GM21526 (cell line): ENCODE measurements around the gene FBXO44.

Experiments used
- ATAC-seq: cut with Tn5 transposase; IDR thresholded peaks from one replicate; pipeline ENCODE4 v1.9.1; 2021; ENCODE audit warnings: moderate library complexity; ENCODE audit not compliant: unreplicated experiment, low FRiP score

Gene FBXO44

DNA sequence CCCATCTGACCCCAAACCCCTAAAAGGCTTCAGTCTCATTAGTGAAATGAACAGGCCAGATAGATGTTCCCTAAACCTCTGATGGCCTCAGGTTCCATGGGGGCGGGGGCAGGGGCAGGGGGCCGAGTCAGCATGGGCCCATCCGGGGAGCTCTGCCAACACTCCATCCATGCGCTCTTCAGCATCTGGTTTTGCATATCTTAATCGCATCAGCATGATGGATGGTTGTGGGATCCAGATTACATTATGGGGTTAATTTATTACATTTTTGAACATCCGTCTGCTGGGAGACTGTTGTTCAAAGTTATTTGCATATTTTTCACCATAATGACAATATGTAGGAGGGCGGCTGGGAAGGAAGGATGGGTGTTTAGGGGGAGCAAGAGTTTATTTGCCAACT is 29.4 kb downstream of the FBXO44 start:
- ATAC-seq, result no peak

DNA sequence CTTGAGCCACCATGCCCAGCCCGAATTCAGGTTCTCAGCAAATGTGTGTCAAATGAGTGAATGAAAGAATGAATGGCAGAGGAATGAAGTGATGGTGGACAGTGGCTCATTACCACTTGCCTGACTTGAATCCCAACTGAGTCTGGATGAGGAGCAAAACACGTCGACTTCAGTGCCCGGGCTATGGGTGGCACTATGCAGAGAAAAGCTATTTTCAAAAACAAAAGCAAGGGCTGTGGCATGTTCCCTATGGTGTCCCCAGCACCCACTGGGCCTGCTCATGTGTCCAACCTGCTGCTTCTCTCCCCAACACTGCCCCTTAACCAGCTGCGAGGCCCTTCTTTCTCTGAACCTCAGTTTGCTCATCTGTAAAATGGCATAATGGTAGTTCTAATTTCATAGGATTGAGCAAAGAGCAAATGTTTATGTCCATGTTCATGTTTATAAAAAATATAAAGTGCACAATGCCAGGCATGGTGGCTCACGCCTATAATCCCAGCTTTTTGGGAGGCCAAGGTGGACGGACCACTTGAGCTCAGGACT is 30.6 kb downstream of the FBXO44 start:
- no peak for ATAC-seq

DNA sequence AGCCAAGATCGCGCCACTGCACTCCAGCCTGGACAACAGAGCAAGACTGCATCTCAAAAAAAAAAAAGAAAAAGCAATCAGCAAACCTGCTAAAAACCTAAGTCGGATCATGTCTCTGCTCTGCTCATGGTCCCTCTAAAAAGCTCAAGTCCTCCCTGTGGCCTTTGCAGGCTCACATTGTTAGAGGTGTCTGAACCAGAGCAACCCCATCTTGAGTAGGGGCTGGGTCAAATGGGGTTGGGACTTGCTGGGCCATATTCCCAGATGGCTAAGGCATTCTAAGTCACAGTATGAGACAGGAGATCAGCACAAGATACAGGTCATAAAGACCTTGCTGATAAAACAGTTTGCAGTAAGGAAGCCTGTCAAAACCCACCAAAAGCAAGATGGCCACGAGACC is 33.8 kb downstream of the FBXO44 start:
- ATAC-seq, result no peak

DNA sequence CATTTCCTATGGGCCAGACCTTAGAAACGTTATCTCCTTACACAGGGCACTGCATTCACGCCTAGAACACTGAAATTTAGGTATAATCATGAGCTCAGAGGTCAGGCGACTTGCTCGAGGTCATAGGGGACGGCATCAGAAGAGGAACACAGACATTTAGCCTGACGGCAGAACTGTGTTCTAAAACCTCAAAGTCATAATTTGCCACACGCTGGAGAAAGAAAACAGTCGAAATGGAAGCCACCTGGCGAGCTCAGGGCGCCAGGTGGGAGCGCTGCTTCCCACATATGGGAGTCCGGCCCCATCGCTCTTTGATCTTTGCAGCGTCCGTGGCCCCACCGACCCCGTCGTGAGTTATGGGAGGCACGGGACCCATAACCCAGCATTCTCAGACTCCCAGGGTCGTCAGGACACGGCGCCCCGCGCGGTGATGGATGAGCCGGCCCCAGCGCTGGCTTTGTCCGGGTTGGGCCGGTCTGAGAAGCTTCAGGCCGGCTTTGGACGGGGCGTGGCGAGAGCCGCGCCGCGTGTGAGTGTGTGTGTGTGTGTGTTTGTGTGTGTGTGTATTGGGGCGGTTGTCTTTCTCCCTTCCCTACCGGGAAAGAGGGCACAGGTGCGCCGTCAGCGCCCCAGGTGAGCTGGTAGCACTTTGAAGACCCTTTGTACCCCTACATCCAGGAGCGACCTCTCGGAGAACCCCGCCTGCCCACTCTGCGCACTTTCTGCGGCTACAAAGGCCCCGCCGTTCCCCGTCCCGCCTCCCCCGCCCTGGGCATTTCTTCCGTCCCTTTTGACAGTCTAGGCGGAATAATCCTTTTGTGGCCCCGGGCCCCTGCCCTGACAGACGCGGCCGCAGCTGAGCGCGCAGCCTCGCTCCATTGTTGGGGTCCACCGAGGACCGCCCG is 36.0 kb downstream of the FBXO44 start:
- ATAC-seq, result no peak

DNA sequence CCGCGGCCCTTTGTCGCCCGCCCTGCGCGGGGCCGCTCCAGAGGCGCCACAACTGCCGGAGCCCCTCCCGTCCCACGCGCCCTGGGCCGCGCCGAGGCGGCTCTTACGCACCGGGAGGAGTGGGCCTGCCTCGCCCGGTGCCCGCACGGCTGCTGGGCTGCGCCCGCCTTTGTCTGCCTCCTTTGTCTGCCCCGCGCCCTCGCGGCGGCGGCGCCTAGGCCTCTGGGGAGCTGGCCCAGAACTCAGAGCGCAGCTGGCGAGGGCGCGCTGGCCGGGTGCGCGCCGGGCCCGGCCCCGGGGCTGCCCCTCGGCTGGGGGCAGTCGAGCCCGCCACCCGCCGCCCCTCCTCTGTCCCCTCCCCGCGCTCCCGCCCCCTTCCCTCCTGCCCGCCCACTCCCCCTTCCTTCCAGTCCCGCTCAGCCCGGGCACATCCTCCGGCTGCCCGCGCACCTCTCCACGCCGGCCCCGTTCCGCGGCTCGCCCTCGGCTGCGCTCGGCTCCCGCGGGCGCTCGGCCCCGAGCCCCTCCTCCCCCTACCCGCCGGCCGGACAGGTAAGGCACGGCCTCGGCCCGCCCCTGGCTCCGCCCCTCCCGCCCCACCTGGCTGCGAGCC is 36.7 kb downstream of the FBXO44 start, which contains the start of gene DRAXIN:
Gene DRAXIN, plus strand, starts transcription at position 409 of the 613 bp plus-strand sequence. CDS start 14,549 bp downstream, outside the sequence.
- no peak for ATAC-seq

DNA sequence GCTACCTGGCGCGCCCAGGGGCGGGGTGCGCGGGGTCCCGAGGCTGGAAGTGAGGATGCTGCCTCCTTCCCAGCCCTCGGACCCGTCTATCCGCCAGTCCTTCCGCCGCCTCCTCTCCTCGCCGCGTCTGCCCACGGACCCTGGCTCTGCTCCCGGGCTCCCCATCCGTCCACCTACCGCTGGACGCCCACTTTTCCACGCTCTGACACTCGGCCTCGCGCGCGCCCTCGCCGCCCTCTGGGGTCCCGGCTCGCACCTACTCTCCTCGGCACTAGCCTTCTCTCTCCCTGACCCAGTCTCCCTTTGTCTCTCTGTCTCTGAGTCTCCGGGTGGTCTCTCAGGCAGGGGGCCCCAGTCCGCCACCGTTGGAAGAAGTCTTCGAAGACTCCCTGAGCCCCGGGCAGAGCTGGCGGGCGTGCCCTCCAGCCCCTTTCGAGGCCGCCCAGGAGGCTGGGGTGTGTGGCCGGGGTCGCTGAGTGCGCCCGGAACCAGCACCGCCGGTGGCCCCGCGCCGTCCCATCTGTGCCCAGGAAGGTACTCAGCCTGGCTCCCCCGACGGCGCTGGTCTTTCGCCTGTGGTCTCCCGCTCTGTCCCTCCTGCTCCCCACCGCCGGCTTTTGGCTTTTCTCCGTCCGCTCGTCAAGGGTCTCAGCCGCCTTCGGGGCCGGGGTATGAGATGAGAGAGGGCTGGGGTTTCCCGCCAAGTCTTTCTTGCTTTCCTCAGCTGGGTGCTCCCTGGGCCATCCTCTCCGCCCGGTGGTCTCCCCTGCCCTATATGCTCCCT is 37.4 kb downstream of the FBXO44 start:
- no peak for ATAC-seq

DNA sequence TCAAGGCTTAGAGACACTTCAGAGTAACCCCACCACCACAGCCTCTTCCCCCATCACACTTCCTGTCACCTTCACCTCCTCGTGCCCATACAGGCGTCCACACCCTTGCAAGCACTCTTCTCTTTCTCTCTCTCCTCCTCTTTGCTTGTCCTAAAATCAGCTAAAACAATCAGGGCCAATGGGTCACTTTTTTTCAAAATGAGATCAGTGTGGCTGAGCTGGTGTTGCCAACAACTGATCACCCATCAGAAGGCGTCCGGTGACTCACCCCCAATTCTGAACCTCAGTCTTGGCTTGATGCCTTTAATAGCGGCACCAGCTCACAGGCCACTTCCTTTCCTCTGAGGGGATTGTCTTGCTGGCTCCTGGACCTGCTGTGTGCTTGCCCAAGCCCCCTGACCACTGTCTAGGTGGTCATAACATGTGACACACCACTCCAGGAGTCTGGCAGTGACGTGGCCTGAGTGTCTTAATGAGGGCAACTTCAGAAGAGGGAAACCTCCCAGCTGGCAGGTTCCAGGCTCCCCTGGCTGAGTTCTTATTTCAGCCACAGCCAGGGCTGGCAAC is 38.4 kb downstream of the FBXO44 start:
- no peak for ATAC-seq

DNA sequence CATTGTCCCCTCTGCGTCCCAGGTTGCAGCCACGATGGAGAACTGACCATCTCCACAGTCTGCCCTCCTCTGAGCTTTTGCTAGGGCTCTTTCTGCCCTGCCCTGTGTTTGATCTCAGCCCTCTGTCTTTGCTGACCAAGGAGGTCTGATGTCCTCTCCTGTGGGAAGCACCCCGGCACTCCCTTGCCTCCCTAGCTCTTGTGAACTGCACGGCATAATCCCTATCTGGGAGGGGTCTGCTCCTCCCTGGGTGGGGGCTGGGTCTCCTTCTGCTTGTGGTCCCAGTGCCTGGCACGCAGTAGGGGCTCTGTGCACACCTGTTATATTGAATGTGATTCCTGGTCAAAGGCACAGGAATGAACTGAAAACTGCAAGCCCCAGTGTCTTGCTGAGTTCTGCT is 39.2 kb downstream of the FBXO44 start:
- no peak for ATAC-seq

DNA sequence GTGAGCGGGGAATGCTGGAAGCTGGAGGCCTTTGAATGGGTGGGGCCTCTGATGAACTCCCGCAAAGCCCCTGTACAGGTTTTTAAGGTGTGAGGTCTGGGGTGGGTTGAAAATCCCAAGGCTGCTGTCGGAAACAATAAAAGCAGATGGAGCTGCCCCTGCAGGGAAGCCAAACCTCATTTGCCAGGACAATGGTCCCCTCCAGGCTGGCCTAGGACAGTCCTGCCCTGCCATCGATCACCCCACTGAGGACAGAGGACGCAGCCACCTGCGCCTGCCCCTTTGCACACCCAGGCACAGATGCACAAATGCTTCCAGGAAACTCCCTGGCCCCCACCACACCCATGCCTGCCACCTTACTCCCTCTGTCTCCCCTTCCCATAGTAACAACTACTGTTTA is 41.2 kb downstream of the FBXO44 start:
- no peak for ATAC-seq

DNA sequence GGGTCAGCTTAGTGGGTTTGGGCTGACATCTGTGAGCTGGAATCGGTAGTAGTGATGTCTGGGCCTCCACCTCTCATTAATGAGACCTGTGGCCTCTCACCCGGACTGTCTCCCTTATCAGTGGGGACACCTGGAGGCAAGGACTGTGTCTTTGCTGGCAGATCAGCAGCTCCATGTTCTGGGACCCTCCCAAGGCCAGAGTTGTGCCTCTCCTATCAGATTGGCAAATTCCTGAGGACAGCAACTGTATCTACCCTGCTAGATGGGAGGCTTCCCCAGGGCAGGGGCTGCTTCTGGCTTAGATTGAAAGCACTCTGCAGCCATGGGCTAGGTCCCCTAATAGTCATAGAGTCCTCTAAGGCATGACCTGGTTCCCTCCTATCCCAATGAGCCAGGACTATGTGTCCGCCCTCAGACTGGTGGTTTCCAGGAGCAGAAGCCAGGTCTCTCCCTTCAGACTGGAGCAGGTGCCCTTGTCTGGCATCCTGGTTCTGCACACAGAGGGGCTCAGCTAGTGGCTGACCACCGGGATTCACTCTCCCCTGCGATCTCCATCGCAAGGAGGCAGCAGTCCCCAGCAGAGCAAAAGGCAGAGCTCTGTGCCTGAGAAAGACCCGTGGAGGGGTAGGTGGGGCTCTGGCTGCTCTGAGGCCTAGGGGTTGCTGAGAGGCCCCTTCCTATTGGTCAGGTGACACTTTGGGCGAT is 42.7 kb downstream of the FBXO44 start:
- ATAC-seq, result no peak

DNA sequence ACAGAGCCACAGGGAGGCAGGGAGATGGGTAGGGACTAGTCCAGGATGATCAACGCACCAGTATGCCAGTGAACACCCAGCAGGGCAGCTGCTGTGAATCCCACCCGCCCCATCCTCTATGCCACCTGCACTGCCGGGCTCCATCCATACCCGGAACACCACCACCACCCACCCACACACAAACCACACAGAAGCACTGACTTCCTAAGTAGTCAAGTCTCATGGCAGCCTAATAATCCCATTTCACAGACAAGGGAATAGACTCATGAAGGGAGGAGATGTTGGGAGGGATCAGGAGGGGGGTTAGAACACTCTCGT is 43.2 kb downstream of the FBXO44 start:
- ATAC-seq, result no peak

DNA sequence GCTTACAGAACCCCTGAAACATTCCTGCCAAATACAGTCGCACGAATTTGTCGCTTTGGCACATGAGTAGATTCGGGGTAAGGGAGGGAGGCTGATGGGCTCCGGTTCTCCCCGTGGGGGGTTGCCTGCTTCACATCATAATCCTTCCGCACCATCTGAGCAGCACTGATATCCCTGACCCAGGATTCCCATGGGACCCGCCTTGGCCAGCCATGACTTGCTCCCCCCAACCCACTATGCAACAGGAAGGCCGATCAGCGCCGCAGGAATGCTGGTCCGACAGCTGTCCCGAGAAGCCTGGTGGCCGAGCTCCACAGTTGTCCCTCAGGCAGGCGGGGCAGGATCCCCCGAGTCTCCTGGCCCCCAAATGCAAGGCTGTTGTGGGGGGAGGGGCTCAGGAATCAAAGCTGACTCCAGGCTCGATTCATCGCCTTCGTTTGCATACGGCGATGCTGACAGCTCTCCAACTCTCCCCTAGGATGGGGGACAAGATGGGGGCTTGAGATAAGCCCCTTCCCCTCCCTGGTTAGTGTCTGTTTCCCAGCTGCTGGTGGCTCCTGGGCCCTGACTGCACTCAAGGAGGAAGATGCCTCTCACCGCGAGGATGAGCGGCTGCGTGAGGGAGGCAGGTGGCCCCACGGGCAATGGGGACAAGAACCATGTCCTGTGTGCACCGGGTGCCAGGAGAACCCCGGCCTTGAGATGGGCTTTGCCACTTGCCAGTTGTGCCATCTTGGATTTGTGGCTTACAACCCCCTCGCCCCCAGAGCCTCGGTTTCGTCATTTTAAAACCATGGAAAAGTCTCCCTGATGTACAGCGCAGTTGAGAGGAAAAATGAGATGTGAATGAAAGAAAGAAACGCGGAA is 46.2 kb downstream of the FBXO44 start:
- ATAC-seq, result no peak

DNA sequence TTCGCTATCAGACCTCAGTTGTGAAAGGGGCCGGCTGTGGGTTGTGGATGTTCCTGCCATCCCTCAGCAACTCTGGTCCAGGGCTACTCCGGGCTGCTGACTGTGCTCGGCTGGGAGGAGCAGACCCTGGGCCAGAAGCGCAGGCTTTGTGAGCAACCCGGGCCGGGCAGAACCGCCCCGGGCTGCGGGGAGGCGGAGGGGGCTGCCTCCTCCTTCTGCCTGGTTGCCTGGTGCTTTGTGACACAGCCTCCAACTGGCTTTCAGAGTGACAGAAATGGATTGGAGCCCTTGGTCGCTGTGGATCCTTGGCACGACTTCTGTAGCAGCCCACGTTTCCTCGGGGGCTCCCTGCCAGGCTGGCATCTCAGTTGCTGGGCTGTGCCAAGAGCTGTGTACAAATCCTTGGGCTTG is 46.9 kb downstream of the FBXO44 start:
- no peak for ATAC-seq

DNA sequence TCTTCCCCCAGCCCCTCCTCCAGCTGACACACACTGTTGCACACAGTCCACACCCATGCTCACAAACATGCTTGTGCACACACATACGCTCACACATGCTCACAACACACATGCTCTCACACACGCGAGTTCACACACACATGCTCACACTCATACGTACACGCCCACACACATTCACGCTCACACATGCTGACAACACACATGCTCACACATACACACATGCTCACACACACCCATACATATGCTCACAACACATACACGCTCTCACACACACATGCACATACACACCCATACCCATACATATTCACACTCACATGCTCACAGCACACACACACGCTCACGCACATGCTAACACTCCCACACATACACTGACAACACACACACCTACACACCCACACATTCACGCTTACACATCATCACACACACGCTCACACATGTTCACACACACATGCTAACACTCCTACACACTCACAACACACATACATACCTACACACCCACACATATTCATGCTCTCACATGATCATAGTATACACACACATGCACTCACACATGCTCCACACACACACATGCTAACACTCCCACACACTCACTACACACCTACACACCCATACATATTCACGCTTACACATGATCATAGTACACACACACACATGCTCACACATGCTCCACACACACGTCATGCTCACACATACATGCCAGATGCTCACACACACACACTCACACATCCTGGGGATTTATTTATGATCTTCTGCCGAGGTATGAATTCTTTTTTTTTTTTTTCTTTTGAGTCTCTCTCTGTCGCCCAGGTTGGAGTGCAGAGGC is 47.5 kb downstream of the FBXO44 start:
- ATAC-seq, result no peak

DNA sequence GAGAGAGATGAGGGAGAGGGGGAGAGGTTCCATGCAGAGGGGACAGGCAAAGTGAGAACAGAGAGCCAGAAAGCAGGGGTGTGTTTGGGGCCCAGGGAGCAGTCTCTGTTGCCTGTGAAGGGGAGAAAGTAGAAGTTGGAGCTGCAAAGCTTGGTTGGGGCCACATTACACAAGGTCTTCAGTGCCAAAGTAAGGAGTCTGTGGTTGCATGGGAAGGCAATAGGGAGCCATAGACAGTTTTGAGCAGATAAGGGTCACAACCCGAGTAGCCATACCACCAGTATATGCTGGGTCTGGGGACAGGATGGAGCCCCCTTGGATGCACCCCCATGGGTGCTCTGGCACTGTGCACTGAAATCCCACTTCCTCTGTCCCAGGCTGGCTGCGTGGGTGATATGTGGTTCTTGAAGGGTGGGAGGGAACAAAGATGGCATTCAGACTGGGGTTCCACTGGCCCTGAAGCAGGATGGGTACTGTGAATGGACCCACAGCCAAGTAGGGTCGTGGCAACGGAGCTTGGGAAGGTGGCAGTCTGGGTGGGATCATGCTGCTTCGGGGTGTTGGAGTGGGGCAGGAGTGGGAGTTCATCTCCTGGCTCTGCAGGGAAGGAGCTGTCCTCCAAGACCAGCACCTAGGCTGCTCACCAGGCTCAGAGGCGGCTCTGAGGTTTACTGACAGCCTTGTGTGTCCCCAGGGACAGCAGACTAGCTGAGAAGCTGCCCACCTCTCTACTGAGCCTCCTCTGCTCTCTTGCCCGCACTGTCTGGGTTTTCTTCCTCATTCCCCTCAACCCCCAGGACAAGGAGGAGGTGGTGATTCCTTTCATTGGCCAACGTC is 48.9 kb downstream of the FBXO44 start:
- ATAC-seq, result no peak

DNA sequence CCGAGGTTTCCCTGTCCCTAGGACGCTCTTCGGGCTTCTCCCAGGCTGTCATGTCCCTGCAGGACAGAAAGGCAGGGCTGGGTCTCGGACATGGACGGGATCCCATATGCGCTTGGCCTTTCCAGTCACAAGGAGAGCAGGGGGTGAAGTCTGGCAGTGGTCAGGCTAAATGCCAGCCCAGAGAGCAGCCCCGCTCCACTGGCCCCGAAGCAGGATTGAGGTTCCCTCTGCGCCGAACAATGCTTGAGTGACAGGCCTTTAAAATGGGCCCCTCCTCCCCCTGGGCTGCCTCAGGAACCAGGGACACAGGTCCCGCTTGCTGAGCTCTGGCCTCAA is 49.5 kb downstream of the FBXO44 start:
- ATAC-seq, result no peak

DNA sequence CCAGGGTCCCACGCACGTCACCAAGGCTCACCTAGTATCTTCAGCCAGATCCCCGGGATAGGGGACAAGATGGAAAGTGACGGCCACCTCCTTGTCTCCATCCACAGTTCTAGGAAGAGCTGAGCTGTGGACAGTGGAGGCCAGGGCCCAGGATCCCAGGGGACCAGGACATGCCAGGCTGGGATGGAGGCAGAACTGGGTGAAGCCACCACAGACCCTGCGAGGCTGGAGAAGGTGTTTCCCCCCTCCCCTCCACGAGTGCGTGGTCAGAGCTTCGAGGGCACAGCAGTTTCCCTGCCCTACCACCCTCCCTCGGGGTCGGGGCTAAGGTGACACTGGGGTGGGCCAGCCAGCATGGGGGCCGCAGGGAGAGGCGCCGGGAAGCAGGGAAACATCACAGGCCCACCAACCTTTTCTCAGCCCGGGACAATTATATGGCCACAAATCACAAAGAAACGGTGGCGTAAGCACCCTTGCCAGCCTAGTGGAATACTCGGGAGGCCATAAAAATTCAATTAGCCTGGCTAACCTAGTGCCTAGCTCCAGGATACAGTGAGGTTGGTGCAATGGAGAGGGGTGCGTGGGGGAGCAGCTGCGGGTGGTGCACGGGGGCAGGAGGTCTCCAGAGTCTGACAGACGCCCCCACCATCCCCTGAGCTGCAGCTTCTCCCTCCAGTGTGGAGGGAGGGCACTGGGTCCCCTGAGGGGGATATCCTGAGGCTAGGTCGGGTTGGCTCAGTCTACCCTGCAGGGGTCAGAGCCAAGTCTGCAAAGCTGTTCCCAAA is 50.2 kb downstream of the FBXO44 start:
- no peak for ATAC-seq
